ENCODE measurements around the gene KLHL29.

The KLHL29 gene

GRCh38 chr2:23422089-23423061, 37.4 kb downstream of the KLHL29 start:
- no peak overlapping the region for H3K27ac ChIP-seq (replicated peaks)
- no peak for DNase-seq (ENCODE audit: low read depth in 1 of 2, low spot score in 1 of 2)
- H3K4me3 ChIP-seq (replicated peaks; ENCODE audit: insufficient read depth, low read length): no peak overlapping the region
- no peaks in the 10 kb centered on the region for H3K27me3 ChIP-seq (ENCODE audit: insufficient read depth, poor library complexity, severe bottlenecking)
- TF ChIP-seq REST (IDR thresholded peaks at IDR 0.05; ENCODE audit: insufficient replicate concordance, low read depth) (no peak), POLR2AphosphoS5 (IDR thresholded peaks at IDR 0.05; ENCODE audit: low read depth) (no peak), CTCF (IDR thresholded peaks at IDR 0.05; ENCODE audit: insufficient read depth, low read length) (no peak), SPI1 (IDR thresholded peaks at IDR 0.05; ENCODE audit: borderline replicate concordance, low read depth) (no peak), GABPA (IDR thresholded peaks at IDR 0.05; ENCODE audit: low read depth) (no peak)

- Histone ChIP-seq H3K27ac (replicated peaks) (no peak overlapping the region), H3K27me3 (ENCODE audit: insufficient read depth, poor library complexity, severe bottlenecking) (no peaks in the 10 kb centered on the region)
These were observed 38.3 kb downstream of the KLHL29 start for GRCh38 chr2:23423062-23423872.

More at GRCh38 chr2:23423062-23423872, 38.3 kb downstream of the KLHL29 start:
- DNase-seq (ENCODE audit: low read depth in 1 of 2, low spot score in 1 of 2): no peak
- TF ChIP-seq GABPA (IDR thresholded peaks at IDR 0.05; ENCODE audit: low read depth): no peak
- no peak for TF ChIP-seq REST (IDR thresholded peaks at IDR 0.05; ENCODE audit: insufficient replicate concordance, low read depth)
- TF ChIP-seq SPI1 (IDR thresholded peaks at IDR 0.05; ENCODE audit: borderline replicate concordance, low read depth): no peak
- TF ChIP-seq CTCF (IDR thresholded peaks at IDR 0.05; ENCODE audit: insufficient read depth, low read length): no peak
- no peak overlapping the region for H3K4me3 ChIP-seq (replicated peaks; ENCODE audit: insufficient read depth, low read length)

Data from HL-60 (cell line).